Stomach (tissue), 9 donors: ENCODE results near the gene CLEC10A. TPM values are rescaled to one million over a fixed set of nuclear protein-coding genes. Genes with fewer than 3 reads are reported as not detected.

Source experiments
- DNase-seq, 2 donors: peaks; one replicate each; pipeline versions ENCODE4 v3.0.0 to v3.0.0-alpha.2; 2013 to 2019
- H3K27ac ChIP-seq, 5 donors: fragments of 200-600 bp in 4 of 5; sonication (generic) in 4 of 5; one replicate each; pipeline ENCODE4 v1.5.1; 2013 to 2019; ENCODE audit warnings: mild to moderate bottlenecking in 1 of 5, moderate library complexity in 1 of 5
- H3K27me3 ChIP-seq, 3 donors: fragments of 200-600 bp; sonication (generic); one replicate each; pipeline ENCODE4 v1.5.1; 2017 to 2019; ENCODE audit warnings: mixed run types in 1 of 3
- H3K36me3 ChIP-seq, 4 donors: fragments of 200-600 bp; sonication (generic); 1 replicate in 3 of 4; 2 replicates in 1 of 4; pipeline ENCODE4 v1.5.1; 2016 to 2019
- H3K4me1 ChIP-seq, 4 donors: fragments of 200-600 bp; sonication (generic); one replicate each; pipeline ENCODE4 v1.5.1; 2016 to 2019
- H3K4me3 ChIP-seq, 4 donors: fragments of 200-600 bp; sonication (generic) in 3 of 4; one replicate each; pipeline ENCODE4 v1.5.1; 2016 to 2019; ENCODE audit warnings: mild to moderate bottlenecking in 1 of 4
- H3K9me3 ChIP-seq, 4 donors: fragments of 200-600 bp; sonication (generic); one replicate each; pipeline ENCODE4 v1.5.1; 2016 to 2019
- EP300 ChIP-seq: sonication (generic); formaldehyde crosslinking; IDR thresholded peaks from one replicate; pipeline ENCODE4 v1.6.1; 2017; ENCODE audit warnings: antibody characterized with exemption
- POLR2A ChIP-seq, 4 donors: fragments of 450-650 bp; IDR thresholded peaks; one replicate each; pipeline ENCODE4 v1.6.1; 2016; ENCODE audit warnings: antibody characterized with exemption in 4 of 4, control low read depth in 2 of 4, mild to moderate bottlenecking in 1 of 4, moderate library complexity in 1 of 4
- POLR2AphosphoS5 ChIP-seq, 3 donors: sonication (generic); formaldehyde crosslinking; IDR thresholded peaks; one replicate each; pipeline ENCODE4 v1.6.1; 2016; ENCODE audit warnings: antibody characterized with exemption in 3 of 3
- WGBS, 5 donors: extraction: QIAGEN DNeasy Blood & Tissue Kit in 3 of 5; methylation state at CpG; one replicate each; pipeline versions ENCODE4 v1.1.5 to v1.1.7; 2013 to 2018; 5-methylcytosine and 5-hydroxymethylcytosine counted together
- intact Hi-C: fragments of 100-400 bp; cut with DNase I; formaldehyde crosslinking; loops from one replicate; pipeline ENCODE4 v1.15.1; 2023; ENCODE audit warnings: low total_unique reads
- polyA plus RNA-seq, 3 donors: library from polyadenylated mRNA; stranded (reverse); fragments of 200-250 nt; gene quantifications; one replicate each; pipeline ENCODE4 v1.2.3, GENCODE V29; 2013
- total RNA-seq, 5 donors: library from RNA; depleted of rRNA; stranded (reverse); fragments of >200 nt; gene quantifications; one replicate each; pipeline versions ENCODE4 v1.1.0 to v1.2.3, GENCODE V29; 2014 to 2016
- TF ChIP-seq, protein P1 (sequence below), 7 experiments: fragments of 450-650 bp in 4 of 7; fragments of 200-600 bp in 3 of 7; sonication (generic) in 3 of 7; IDR thresholded peaks; one replicate each; pipeline ENCODE4 v1.5.1; 2016 to 2019; ENCODE audit warnings: antibody characterized with exemption in 7 of 7, control low read depth in 2 of 7, mild to moderate bottlenecking in 1 of 7
- donor health status: healthy with polysubstance abuse.
- donor health status: Bipolar disorder and iron deficiency.
- donor health status: healthy.

Gene CLEC10A
- total and polyA plus RNA-seq, 8 donors = 0.75 to 6.6 (median 2.2) TPM; not detected in 3

GRCh38 chr17:7068268-7068667, 11.8 kb downstream of the CLEC10A start:
- no peak overlapping the region for H3K27ac ChIP-seq
- WGBS, 5 donors = 7 to 36% (median 17%) methylated on average over 1 of the region's 1 CpG
- H3K9me3 ChIP-seq = peaks cover 0 to 18% (median 14%) of the 10 kb centered on the region in 4 donors
- H3K4me3 ChIP-seq = no peak overlapping the region
- intact Hi-C loops = no loop called here
- no peak for DNase-seq
- TF ChIP-seq POLR2AphosphoS5 (IDR thresholded peaks at IDR 0.05) (no peak), POLR2A (IDR thresholded peaks at IDR 0.05) (no peak), EP300 (no peak)
- TF ChIP-seq, protein P1, sequence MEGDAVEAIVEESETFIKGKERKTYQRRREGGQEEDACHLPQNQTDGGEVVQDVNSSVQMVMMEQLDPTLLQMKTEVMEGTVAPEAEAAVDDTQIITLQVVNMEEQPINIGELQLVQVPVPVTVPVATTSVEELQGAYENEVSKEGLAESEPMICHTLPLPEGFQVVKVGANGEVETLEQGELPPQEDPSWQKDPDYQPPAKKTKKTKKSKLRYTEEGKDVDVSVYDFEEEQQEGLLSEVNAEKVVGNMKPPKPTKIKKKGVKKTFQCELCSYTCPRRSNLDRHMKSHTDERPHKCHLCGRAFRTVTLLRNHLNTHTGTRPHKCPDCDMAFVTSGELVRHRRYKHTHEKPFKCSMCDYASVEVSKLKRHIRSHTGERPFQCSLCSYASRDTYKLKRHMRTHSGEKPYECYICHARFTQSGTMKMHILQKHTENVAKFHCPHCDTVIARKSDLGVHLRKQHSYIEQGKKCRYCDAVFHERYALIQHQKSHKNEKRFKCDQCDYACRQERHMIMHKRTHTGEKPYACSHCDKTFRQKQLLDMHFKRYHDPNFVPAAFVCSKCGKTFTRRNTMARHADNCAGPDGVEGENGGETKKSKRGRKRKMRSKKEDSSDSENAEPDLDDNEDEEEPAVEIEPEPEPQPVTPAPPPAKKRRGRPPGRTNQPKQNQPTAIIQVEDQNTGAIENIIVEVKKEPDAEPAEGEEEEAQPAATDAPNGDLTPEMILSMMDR (IDR thresholded peaks at IDR 0.05) = no peak
- peaks cover 0 to 29% (median 0%) of the 10 kb centered on the region in 3 donors for H3K27me3 ChIP-seq
- no peaks in the 10 kb centered on the region for H3K36me3 ChIP-seq
- H3K4me1 ChIP-seq = no peaks in the 10 kb centered on the region

DNA sequence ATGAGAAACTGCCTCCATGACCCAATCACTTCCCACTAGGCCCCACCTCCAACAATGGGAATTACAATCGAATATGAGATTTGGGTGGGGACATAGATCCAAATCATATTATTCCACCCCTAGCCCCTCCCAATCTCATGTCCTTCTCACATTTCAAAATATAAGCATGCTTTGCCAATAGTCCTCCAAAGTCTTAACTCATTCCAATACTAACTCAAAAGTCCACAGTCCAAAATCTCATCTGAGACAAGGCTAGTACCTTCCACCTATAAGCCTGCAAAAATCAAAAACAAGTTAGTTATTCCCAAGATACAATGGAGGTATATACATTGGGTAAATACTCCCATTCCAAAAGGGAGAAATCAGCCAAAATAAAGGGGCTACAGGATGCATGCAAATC, 12.9 kb downstream of the CLEC10A start:
- 67 to 87% (median 83%) methylated on average over 1 of the region's 1 CpG for WGBS, 5 donors
- no peak overlapping the region for H3K27ac ChIP-seq
- H3K4me1 ChIP-seq = no peaks in the 10 kb centered on the region
- H3K4me3 ChIP-seq = no peak overlapping the region
- peaks cover 0 to 18% (median 14%) of the 10 kb centered on the region in 4 donors for H3K9me3 ChIP-seq
- peaks cover 0 to 34% (median 0%) of the 10 kb centered on the region in 3 donors for H3K27me3 ChIP-seq
- no peak for DNase-seq
- H3K36me3 ChIP-seq = no peaks in the 10 kb centered on the region
- no peak for TF ChIP-seq POLR2A (IDR thresholded peaks at IDR 0.05)
- no peak for TF ChIP-seq EP300
- TF ChIP-seq, protein P1 (IDR thresholded peaks at IDR 0.05) = no peak
- no peak for TF ChIP-seq POLR2AphosphoS5 (IDR thresholded peaks at IDR 0.05)
- intact Hi-C loops = no loop called here

- peaks cover 0 to 9% (median 0%) of the 10 kb centered on the region in 4 donors for H3K4me1 ChIP-seq
- intact Hi-C loops = no loop called here
- no peak overlapping the region for H3K4me3 ChIP-seq
- peaks cover 0 to 44% (median 0%) of the 10 kb centered on the region in 3 donors for H3K27me3 ChIP-seq
- no peaks in the 10 kb centered on the region for H3K36me3 ChIP-seq
- peaks cover 0 to 18% (median 14%) of the 10 kb centered on the region in 4 donors for H3K9me3 ChIP-seq
- WGBS, 5 donors = 47 to 71% (median 67%) methylated on average over 4 of the region's 4 CpGs
- DNase-seq = no peak
- no peak overlapping the region for H3K27ac ChIP-seq
- TF ChIP-seq, protein P1 (IDR thresholded peaks at IDR 0.05) = no peak
- TF ChIP-seq POLR2AphosphoS5 (IDR thresholded peaks at IDR 0.05) (no peak), EP300 (no peak), POLR2A (IDR thresholded peaks at IDR 0.05) (no peak)
These were observed 15.8 kb downstream of the CLEC10A start for GRCh38 chr17:7064261-7064660.

- Histone ChIP-seq H3K36me3 (no peaks in the 10 kb centered on the region), H3K9me3 (peaks cover 0 to 15% (median 12%) of the 10 kb centered on the region in 4 donors), H3K4me3 (no peak overlapping the region), H3K4me1 (peaks cover 0 to 9% (median 0%) of the 10 kb centered on the region in 4 donors), H3K27me3 (peaks cover 0 to 44% (median 0%) of the 10 kb centered on the region in 3 donors), H3K27ac (no peak overlapping the region)
- intact Hi-C loops = no loop called here
- DNase-seq = no peak
- 62 to 74% (median 65%) methylated on average over 6 of the region's 6 CpGs for WGBS, 5 donors
- TF ChIP-seq EP300 = no peak
- no peak for TF ChIP-seq POLR2AphosphoS5 (IDR thresholded peaks at IDR 0.05)
- TF ChIP-seq, protein P1 (IDR thresholded peaks at IDR 0.05) = no peak
- no peak for TF ChIP-seq POLR2A (IDR thresholded peaks at IDR 0.05)
These were observed 16.4 kb downstream of the CLEC10A start for GRCh38 chr17:7063518-7064094.
